Esophagus muscularis mucosa (tissue), 4 donors: Measurements from ENCODE around the gene PARP6. TPM values are rescaled to one million over a fixed set of nuclear protein-coding genes. Genes with fewer than 3 reads are reported as not detected.

Experiments used
- DNase-seq: peaks from one replicate; pipeline ENCODE4 v3.0.0-alpha.2; 2017; ENCODE audit errors: extremely low spot score
- H3K27ac ChIP-seq, 4 donors: fragments of 200-600 bp; sonication (generic); replicated peaks in 1 of 4; 1 replicate in 3 of 4; 2 replicates in 1 of 4; pipeline ENCODE4 v1.5.1; 2016 to 2019; ENCODE audit warnings: mild to moderate bottlenecking in 1 of 4
- H3K27me3 ChIP-seq, 4 donors: fragments of 200-600 bp; sonication (generic); one replicate each; pipeline versions ENCODE4 v1.5.1 to v1.6.0; 2016 to 2019
- H3K36me3 ChIP-seq, 4 donors: fragments of 200-600 bp; sonication (generic); one replicate each; pipeline ENCODE4 v1.5.1; 2016 to 2019
- H3K4me1 ChIP-seq, 4 donors: fragments of 200-600 bp; sonication (generic); one replicate each; pipeline ENCODE4 v1.5.1; 2016 to 2019
- H3K4me3 ChIP-seq, 4 donors: fragments of 200-600 bp; sonication (generic); 1 replicate in 2 of 4; 2 replicates in 2 of 4; pipeline ENCODE4 v1.5.1; 2016 to 2019; ENCODE audit warnings: mild to moderate bottlenecking in 4 of 4, moderate library complexity in 1 of 4
- H3K9me3 ChIP-seq, 4 donors: fragments of 200-600 bp; sonication (generic); 1 replicate in 3 of 4; 2 replicates in 1 of 4; pipeline ENCODE4 v1.5.1; 2016 to 2019
- EP300 ChIP-seq: sonication (generic); formaldehyde crosslinking; IDR thresholded peaks from one replicate; pipeline ENCODE4 v1.6.1; 2017; ENCODE audit warnings: antibody characterized with exemption
- POLR2A ChIP-seq: fragments of 450-650 bp; IDR thresholded peaks from one replicate; pipeline ENCODE4 v1.6.1; 2017; ENCODE audit warnings: antibody characterized with exemption, moderate library complexity, mild to moderate bottlenecking, low read depth
- POLR2AphosphoS5 ChIP-seq, 2 donors: sonication (generic); formaldehyde crosslinking; IDR thresholded peaks; one replicate each; pipeline ENCODE4 v1.6.1; 2017; ENCODE audit warnings: antibody characterized with exemption in 2 of 2
- WGBS: methylation state at CpG from one replicate; pipeline ENCODE4 v1.1.5; 2018; 5-methylcytosine and 5-hydroxymethylcytosine counted together
- intact Hi-C: fragments of 100-400 bp; cut with DNase I; formaldehyde crosslinking; loops from one replicate; pipeline ENCODE4 v1.15.1; 2023
- total RNA-seq, 4 donors: library from RNA; depleted of rRNA; stranded (reverse); fragments of >200 nt; gene quantifications; one replicate each; pipeline versions ENCODE4 v1.1.0 to v1.2.1, GENCODE V29; 2016
- TF ChIP-seq, protein P1 (sequence below), 3 experiments: fragments of 200-600 bp in 2 of 3; fragments of 450-650 bp in 1 of 3; sonication (generic) in 2 of 3; IDR thresholded peaks; one replicate each; pipeline ENCODE4 v1.5.1; 2017 to 2019; ENCODE audit warnings: antibody characterized with exemption in 3 of 3, mild to moderate bottlenecking in 2 of 3, moderate library complexity in 1 of 3

The PARP6 gene
- total RNA-seq, 4 donors from 2014 or later, result 46.5 to 79.0 (median 53.7) TPM

GRCh38 chr15:72207558-72208085 lies 64.7 kb downstream of the PARP6 start:
- Histone ChIP-seq H3K9me3 (no peaks in the 10 kb centered on the region), H3K4me3 (no peak overlapping the region), H3K4me1 (peaks cover 17 to 20% (median 19%) of the 10 kb centered on the region in 4 donors), H3K36me3 (peaks cover 56 to 99% (median 96%) of the 10 kb centered on the region in 4 donors), H3K27me3 (no peaks in the 10 kb centered on the region), H3K27ac (no peak overlapping the region)
- DNase-seq, result no peak
- no peak for TF ChIP-seq POLR2A
- TF ChIP-seq EP300, result no peak
- TF ChIP-seq POLR2AphosphoS5 (IDR thresholded peaks at IDR 0.05), result no peak
- TF ChIP-seq, protein P1, sequence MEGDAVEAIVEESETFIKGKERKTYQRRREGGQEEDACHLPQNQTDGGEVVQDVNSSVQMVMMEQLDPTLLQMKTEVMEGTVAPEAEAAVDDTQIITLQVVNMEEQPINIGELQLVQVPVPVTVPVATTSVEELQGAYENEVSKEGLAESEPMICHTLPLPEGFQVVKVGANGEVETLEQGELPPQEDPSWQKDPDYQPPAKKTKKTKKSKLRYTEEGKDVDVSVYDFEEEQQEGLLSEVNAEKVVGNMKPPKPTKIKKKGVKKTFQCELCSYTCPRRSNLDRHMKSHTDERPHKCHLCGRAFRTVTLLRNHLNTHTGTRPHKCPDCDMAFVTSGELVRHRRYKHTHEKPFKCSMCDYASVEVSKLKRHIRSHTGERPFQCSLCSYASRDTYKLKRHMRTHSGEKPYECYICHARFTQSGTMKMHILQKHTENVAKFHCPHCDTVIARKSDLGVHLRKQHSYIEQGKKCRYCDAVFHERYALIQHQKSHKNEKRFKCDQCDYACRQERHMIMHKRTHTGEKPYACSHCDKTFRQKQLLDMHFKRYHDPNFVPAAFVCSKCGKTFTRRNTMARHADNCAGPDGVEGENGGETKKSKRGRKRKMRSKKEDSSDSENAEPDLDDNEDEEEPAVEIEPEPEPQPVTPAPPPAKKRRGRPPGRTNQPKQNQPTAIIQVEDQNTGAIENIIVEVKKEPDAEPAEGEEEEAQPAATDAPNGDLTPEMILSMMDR (IDR thresholded peaks at IDR 0.05), result no peak
- intact Hi-C loops, result no loop called here

DNA sequence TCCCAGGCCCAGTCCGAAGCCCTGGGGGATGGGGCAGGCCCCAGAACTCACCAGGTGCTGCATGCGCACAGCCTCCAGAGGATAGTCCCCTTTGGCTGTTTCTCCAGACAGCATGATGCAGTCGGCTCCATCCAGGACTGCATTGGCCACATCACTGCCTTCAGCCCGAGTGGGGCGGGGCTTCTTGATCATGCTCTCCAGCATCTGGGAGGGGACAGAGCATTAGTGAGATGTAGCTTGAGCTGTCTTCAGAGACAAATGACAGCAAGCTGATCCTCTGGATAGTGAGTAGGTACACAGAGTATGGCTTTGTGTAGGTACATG lies 65.7 kb downstream of the PARP6 start:
- WGBS, result 86% methylated on average over 2 of the region's 5 CpGs
- Histone ChIP-seq H3K36me3 (peaks cover 66 to 99% (median 96%) of the 10 kb centered on the region in 4 donors), H3K27me3 (no peaks in the 10 kb centered on the region), H3K27ac (no peak overlapping the region), H3K4me1 (peaks cover 17 to 29% (median 22%) of the 10 kb centered on the region in 4 donors), H3K4me3 (no peak overlapping the region), H3K9me3 (no peaks in the 10 kb centered on the region)
- DNase-seq, result no peak
- intact Hi-C loops, result no loop called here
- TF ChIP-seq, protein P1 (IDR thresholded peaks at IDR 0.05), result no peak
- TF ChIP-seq POLR2A (no peak), POLR2AphosphoS5 (IDR thresholded peaks at IDR 0.05) (no peak), EP300 (no peak)

DNA sequence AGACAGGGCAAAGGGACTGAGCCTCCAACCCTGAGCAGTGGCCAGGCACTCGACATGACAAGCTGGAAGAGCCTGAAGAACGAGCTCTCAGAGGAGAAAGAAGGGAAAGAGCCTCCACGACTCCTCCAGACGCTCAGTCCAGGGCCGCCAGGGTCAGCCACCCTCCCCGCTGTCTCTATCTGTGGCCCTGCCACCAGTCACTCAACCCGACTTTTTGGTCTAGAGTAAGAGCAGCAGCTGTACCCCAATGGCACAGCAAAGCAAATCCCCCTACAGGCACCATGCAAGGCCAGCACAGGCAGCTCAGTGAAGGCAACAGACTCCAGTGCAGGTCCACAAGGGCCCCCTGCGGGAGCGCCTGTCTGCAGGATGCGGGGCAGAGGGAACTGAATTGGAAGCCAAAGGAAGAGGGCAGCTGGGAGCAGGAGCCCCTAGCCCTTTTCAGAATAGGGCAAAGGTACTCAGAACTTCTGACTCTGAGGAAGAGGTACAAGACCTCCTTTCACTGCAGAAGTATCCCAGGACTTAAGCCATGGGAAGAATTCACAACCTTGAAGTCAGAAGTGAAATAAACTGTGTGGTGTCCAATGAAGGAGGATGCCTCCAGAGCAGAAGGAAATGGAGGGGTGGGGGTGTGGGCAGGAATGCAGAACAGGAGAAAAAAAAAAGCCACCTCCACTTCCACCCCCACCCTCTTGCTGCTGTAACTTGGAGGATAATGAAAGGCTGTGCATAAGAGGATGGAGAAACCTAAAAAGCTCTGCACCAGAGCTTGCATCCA lies 66.3 kb downstream of the PARP6 start:
- Histone ChIP-seq H3K36me3 (peaks cover 69 to 99% (median 96%) of the 10 kb centered on the region in 4 donors), H3K27me3 (no peaks in the 10 kb centered on the region), H3K4me3 (no peak overlapping the region), H3K27ac (no peak overlapping the region), H3K9me3 (no peaks in the 10 kb centered on the region), H3K4me1 (peaks cover 17 to 34% (median 22%) of the 10 kb centered on the region in 4 donors)
- TF ChIP-seq EP300 (no peak), POLR2AphosphoS5 (IDR thresholded peaks at IDR 0.05) (no peak), POLR2A (no peak)
- TF ChIP-seq, protein P1 (IDR thresholded peaks at IDR 0.05), result no peak
- no peak for DNase-seq
- intact Hi-C loops, result no loop called here
- 90% methylated on average over 10 of the region's 10 CpGs for WGBS

DNA sequence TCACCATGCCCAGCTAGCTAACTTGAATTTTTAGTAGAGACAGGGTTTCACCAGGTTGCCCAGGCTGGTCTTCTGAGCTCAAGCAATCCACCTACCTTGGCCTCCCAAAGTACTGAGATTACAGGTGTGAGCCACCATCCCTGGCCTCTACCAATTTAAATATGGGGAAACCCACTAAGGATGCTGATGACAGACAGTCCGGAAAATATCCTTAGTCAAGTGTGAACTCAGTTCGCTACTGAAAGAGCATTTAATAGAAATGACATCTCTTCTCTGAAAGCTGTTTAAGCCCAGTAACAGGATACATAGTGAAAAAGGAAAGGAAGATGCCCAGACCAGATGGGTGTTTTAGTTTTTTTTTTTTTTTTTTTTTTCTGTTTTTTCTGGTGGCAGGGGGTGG lies 67.1 kb downstream of the PARP6 start:
- intact Hi-C loops, result no loop called here
- 94% methylated on average over 2 of the region's 2 CpGs for WGBS
- H3K9me3 ChIP-seq, result no peaks in the 10 kb centered on the region
- H3K27ac ChIP-seq, result no peak overlapping the region
- H3K4me1 ChIP-seq, result peaks cover 17 to 40% (median 22%) of the 10 kb centered on the region in 4 donors
- TF ChIP-seq, protein P1 (IDR thresholded peaks at IDR 0.05), result no peak
- no peak for TF ChIP-seq POLR2A
- no peak for TF ChIP-seq POLR2AphosphoS5 (IDR thresholded peaks at IDR 0.05)
- H3K36me3 ChIP-seq, result peaks cover 65 to 99% (median 96%) of the 10 kb centered on the region in 4 donors
- H3K4me3 ChIP-seq, result no peak overlapping the region
- DNase-seq, result no peak
- H3K27me3 ChIP-seq, result no peaks in the 10 kb centered on the region
